SU-DHL-6 (cell line): ENCODE data around the gene CECR2.

Experiments used
- H2AFZ ChIP-seq: fragments of 200-600 bp; sonication (generic); 2 replicates; pipeline ENCODE4 v1.6.1; 2014; ENCODE audit warnings: low read depth, mild to moderate bottlenecking, moderate library complexity, mixed read lengths, antibody characterized with exemption, low read length; ENCODE audit not compliant: severe bottlenecking
- H3F3A ChIP-seq: fragments of 200-600 bp; shearing (Covaris generic); 2 replicates; pipeline ENCODE4 v1.6.0; 2016; ENCODE audit warnings: antibody characterized with exemption, mild to moderate bottlenecking; ENCODE audit not compliant: insufficient read depth
- H3K27ac ChIP-seq: fragments of 200-600 bp; sonication (generic); 2 replicates; pipeline ENCODE4 v1.5.1; 2016; ENCODE audit warnings: low read depth, mild to moderate bottlenecking, low read length, moderate library complexity, mixed read lengths
- H3K27me3 ChIP-seq: fragments of 200-600 bp; sonication (generic), shearing (Covaris generic); 2 replicates; pipeline ENCODE4 v1.6.0; 2014; ENCODE audit warnings: mild to moderate bottlenecking, low read length
- H3K36me3 ChIP-seq: fragments of 200-600 bp; sonication (generic); 2 replicates; pipeline ENCODE4 v1.6.1; 2014; ENCODE audit warnings: mild to moderate bottlenecking, low read length, mixed read lengths
- H3K4me2 ChIP-seq: fragments of 300-600, 200-600 bp; shearing (Covaris generic), sonication (generic); 2 replicates; pipeline ENCODE4 v1.6.0; 2014; ENCODE audit warnings: low read length, low read depth, mild to moderate bottlenecking; ENCODE audit not compliant: poor library complexity, severe bottlenecking
- H3K4me3 ChIP-seq: fragments of 200-600 bp; sonication (generic); 2 replicates; pipeline ENCODE4 v1.5.1; 2014; ENCODE audit warnings: antibody characterized with exemption, low read length, mild to moderate bottlenecking, mixed read lengths; ENCODE audit not compliant: insufficient read depth, poor library complexity, severe bottlenecking
- H3K79me2 ChIP-seq: fragments of 200-600 bp; sonication (generic); 2 replicates; pipeline ENCODE4 v1.6.1; 2014; ENCODE audit warnings: mild to moderate bottlenecking, low read length, moderate library complexity; ENCODE audit not compliant: insufficient read depth
- H3K9ac ChIP-seq: fragments of 200-600 bp; sonication (generic); 2 replicates; pipeline ENCODE4 v1.7.0; 2014; ENCODE audit warnings: mild to moderate bottlenecking, low read length
- H3K9me2 ChIP-seq: fragments of 200-600 bp; sonication (generic); replicated peaks from 2 replicates; pipeline ENCODE4 v1.6.1; 2014; ENCODE audit warnings: low read length; ENCODE audit not compliant: insufficient read depth
- H3K9me3 ChIP-seq: fragments of 200-600 bp; sonication (generic); 2 replicates; pipeline ENCODE4 v1.6.1; 2014; ENCODE audit warnings: low read length, mixed read lengths; ENCODE audit not compliant: insufficient read depth
- H4K20me1 ChIP-seq: fragments of 200-600 bp; sonication (generic); 2 replicates; pipeline ENCODE4 v1.6.1; 2014; ENCODE audit warnings: low read depth, mild to moderate bottlenecking, antibody characterized with exemption, low read length, moderate library complexity, mixed read lengths
- EZH2phosphoT487 ChIP-seq: fragments of 200-600 bp; sonication (generic), shearing (Covaris generic); conservative IDR thresholded peaks from 2 replicates; pipeline ENCODE4 v1.6.1; 2018; ENCODE audit warnings: mild to moderate bottlenecking, antibody characterized with exemption, low read length, moderate library complexity, mixed read lengths
- TF ChIP-seq, protein P1 (sequence below): fragments of 200-600 bp; sonication (generic); IDR thresholded peaks from one replicate; pipeline ENCODE4 v1.5.1; 2017; ENCODE audit warnings: antibody characterized with exemption, mild to moderate bottlenecking, low read length, moderate library complexity; ENCODE audit not compliant: insufficient read depth, poor library complexity, severe bottlenecking

CECR2 gene

GRCh38 chr22:17375914-17376614, 6.8 kb downstream of the CECR2 start:
- Histone ChIP-seq H3K4me2 (no peak overlapping the region), H4K20me1 (no peaks in the 10 kb centered on the region), H3K79me2 (no peaks in the 10 kb centered on the region), H3K36me3 (no peaks in the 10 kb centered on the region), H3K9ac (no peak overlapping the region), H3K27me3 (no peaks in the 10 kb centered on the region), H3K9me3 (no peaks in the 10 kb centered on the region), H3F3A (no peaks in the 10 kb centered on the region), H2AFZ (no peak overlapping the region), H3K27ac (no peak overlapping the region), H3K9me2 (no peaks in the 10 kb centered on the region), H3K4me3 (no peak overlapping the region)
- no peak for TF ChIP-seq EZH2phosphoT487
- TF ChIP-seq, protein P1, sequence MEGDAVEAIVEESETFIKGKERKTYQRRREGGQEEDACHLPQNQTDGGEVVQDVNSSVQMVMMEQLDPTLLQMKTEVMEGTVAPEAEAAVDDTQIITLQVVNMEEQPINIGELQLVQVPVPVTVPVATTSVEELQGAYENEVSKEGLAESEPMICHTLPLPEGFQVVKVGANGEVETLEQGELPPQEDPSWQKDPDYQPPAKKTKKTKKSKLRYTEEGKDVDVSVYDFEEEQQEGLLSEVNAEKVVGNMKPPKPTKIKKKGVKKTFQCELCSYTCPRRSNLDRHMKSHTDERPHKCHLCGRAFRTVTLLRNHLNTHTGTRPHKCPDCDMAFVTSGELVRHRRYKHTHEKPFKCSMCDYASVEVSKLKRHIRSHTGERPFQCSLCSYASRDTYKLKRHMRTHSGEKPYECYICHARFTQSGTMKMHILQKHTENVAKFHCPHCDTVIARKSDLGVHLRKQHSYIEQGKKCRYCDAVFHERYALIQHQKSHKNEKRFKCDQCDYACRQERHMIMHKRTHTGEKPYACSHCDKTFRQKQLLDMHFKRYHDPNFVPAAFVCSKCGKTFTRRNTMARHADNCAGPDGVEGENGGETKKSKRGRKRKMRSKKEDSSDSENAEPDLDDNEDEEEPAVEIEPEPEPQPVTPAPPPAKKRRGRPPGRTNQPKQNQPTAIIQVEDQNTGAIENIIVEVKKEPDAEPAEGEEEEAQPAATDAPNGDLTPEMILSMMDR: no peak

DNA sequence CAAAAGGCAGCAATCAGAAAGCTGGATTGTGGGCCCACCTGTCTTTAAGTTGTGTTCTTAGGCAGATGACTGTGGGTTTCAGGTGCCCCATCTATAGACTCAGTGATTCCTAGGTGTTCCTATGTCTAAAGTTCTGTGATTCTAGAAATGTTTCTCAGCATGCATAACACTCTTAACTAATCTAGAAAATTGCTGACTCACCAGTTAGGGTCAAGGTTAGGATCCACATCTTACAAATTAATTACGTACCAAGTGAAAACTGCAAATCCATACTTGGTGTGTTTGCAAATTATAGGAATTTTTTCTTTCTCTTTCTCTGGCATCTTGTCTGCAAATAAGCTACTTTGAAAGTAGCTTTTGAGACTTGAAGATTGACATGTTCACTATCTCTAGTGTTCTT, 7.7 kb downstream of the CECR2 start:
- H2AFZ ChIP-seq: no peak overlapping the region
- no peak overlapping the region for H3K4me3 ChIP-seq
- no peaks in the 10 kb centered on the region for H3K9me3 ChIP-seq
- no peak overlapping the region for H3K27ac ChIP-seq
- no peaks in the 10 kb centered on the region for H3F3A ChIP-seq
- H3K79me2 ChIP-seq: no peaks in the 10 kb centered on the region
- no peak overlapping the region for H3K9ac ChIP-seq
- TF ChIP-seq EZH2phosphoT487: no peak
- TF ChIP-seq, protein P1: no peak
- H3K36me3 ChIP-seq: no peaks in the 10 kb centered on the region
- no peaks in the 10 kb centered on the region for H3K9me2 ChIP-seq
- no peaks in the 10 kb centered on the region for H4K20me1 ChIP-seq
- no peak overlapping the region for H3K4me2 ChIP-seq
- no peaks in the 10 kb centered on the region for H3K27me3 ChIP-seq

DNA sequence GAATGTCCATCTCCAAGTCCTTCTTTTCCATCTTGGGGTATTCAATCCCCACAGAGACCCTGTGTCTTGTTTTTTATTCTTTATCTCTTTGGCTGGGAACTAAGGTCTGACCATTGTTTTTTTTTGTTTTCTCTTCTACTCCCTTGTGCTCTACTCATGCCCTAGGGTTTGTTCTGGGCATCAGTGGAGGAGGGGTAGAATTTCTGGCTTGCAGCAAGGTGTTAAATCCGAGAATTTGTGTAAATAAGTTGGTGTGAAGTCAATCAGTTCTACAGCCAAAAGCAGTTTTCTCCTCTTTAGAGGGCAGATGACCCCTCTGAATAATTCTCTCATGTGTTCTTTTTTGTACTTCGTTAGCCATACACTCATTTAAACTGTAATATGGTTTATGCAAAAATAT, 10.7 kb downstream of the CECR2 start:
- Histone ChIP-seq H3F3A (no peaks in the 10 kb centered on the region), H3K9me2 (no peaks in the 10 kb centered on the region), H3K9me3 (no peaks in the 10 kb centered on the region), H3K27ac (no peak overlapping the region), H2AFZ (no peak overlapping the region), H4K20me1 (no peaks in the 10 kb centered on the region), H3K36me3 (no peaks in the 10 kb centered on the region), H3K4me3 (no peak overlapping the region), H3K27me3 (no peaks in the 10 kb centered on the region), H3K79me2 (no peaks in the 10 kb centered on the region), H3K4me2 (no peak overlapping the region), H3K9ac (no peak overlapping the region)
- TF ChIP-seq, protein P1: no peak
- TF ChIP-seq EZH2phosphoT487: no peak
